GM10248 (cell line): ENCODE results near the gene TRIM41.
A peak's percentile ranks its signal among the peaks of the same experiment; 100 is the strongest.

Source experiments
- CTCF ChIA-PET: fragments of 300-600 bp; sonication (Branson Sonifier 250); formaldehyde crosslinking; extraction: SDS; loops from one replicate; lab custom pipeline; 2021; ENCODE audit warnings: antibody characterized with exemption; lab: Yijun Ruan, JAX
- POLR2A ChIA-PET: fragments of 350-650 bp; sonication (Branson Sonifier 250); formaldehyde crosslinking; extraction: SDS; loops from one replicate; lab custom pipeline; 2020; ENCODE audit warnings: antibody characterized with exemption; lab: Yijun Ruan, JAX
- DNase-seq: peaks from one replicate; pipeline ENCODE4 v3.0.0; 2012; ENCODE audit errors: extremely low spot score
- CTCF ChIP-seq: IDR thresholded peaks from 2 replicates; pipeline ENCODE4 v1.5.1; 2012; ENCODE audit warnings: mild to moderate bottlenecking, low read depth; ENCODE audit errors: extremely low read depth, missing control alignments, control extremely low read depth

Gene TRIM41

DNA sequence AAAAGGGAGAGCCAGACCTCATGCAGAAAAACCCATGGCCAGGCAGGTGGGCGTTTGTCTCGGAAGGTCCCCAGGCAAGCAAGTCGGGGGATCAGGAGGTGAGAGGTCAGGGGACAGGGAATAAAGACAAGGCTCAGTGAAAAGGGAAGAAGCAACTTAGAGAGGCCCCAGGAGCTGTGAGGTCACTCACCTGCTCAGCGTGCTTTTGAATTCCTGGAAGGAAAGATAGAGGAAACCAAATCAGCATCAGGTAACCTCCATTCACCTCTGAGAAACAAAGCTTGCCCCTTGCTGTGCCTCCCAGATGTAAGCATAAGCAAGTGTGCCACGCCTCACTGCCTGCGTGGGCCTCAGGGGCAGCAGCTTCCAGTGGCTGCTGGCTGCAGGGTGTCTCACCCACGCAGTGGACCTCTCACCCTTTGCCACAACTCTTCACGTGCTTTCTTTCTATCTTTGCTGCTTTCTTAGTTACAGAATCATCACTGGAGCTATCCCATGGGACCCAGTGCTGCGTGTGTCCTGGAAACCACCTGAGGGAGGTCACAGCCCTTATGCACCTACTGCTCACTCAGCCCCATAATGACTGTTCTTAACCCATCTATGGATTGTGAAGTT lies 24.1 kb upstream of the TRIM41 start:
- CTCF ChIA-PET, result interaction anchor here (0.9 to 1.5 kb wide), 3 partner anchors 9 to 28 kb away, joined by 3 to 12 read pairs (median 3); no protein-coding TSS in a partner anchor
- no peak for TF ChIP-seq CTCF
- DNase-seq, result peak; percentile 71
- POLR2A ChIA-PET, result interaction anchor here (0.5 kb wide), 1 partner anchor 342 kb away, joined by 3 read pairs; no protein-coding TSS in a partner anchor

- POLR2A ChIA-PET, result no interaction called here
- TF ChIP-seq CTCF, result no peak
- CTCF ChIA-PET, result interaction anchor here (0.9 to 1.5 kb wide), 3 partner anchors 10 to 30 kb away, joined by 3 to 12 read pairs (median 3); no protein-coding TSS in a partner anchor
- no peak for DNase-seq
Observed at GRCh38 chr5:181199881-181200638, 23.0 kb upstream of the TRIM41 start.

- POLR2A ChIA-PET, result no interaction called here
- DNase-seq, result no peak
- no peak for TF ChIP-seq CTCF
- CTCF ChIA-PET, result interaction anchor here (8.2 kb wide), 1 partner anchor 10 kb away, joined by 109 read pairs; no protein-coding TSS in a partner anchor
Observed at GRCh38 chr5:181200816-181201215, 22.3 kb upstream of the TRIM41 start.

- no peak for TF ChIP-seq CTCF
- POLR2A ChIA-PET, result no interaction called here
- CTCF ChIA-PET, result interaction anchor here (8.2 kb wide), 1 partner anchor 12 kb away, joined by 109 read pairs; no protein-coding TSS in a partner anchor
- no peak for DNase-seq
Observed at GRCh38 chr5:181203093-181203711, 19.9 kb upstream of the TRIM41 start.

DNA sequence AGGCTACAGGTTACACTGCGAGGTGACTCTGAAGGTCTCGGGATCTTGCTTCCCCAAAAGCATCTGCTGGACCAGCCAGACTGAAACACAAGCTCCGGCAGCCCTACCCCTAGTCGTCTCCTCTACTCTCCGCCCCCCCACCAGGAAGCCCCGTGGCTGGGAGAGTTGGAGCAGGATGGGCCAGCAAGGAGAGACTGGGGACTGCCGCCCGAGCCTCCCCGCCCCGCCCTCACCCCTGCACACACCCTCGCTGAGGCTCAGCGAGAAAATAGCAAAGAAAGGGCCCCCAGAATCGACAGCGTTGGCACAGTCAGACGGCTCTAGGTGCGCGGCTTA lies 19.3 kb upstream of the TRIM41 start:
- no peak for DNase-seq
- POLR2A ChIA-PET, result no interaction called here

More for the DNA sequence above, 19.3 kb upstream of the TRIM41 start:
- CTCF ChIA-PET, result interaction anchor here (1.0 to 8.2 kb wide), 2 partner anchors 13 to 19 kb away, joined by 3 to 109 read pairs; no protein-coding TSS in a partner anchor
- no peak for TF ChIP-seq CTCF
